Activated naive CD8-positive, alpha-beta T cell treated with anti-CD3 and anti-CD28 coated beads, Interleukin-2, amount 50 U/mL, for 24 hours (primary cell): ENCODE results near the gene CORO7.
A peak's percentile ranks its signal among the peaks of the same experiment; 100 is the strongest.
"Not testable (repeated sequence)": the region's sequence is repeated elsewhere in the genome, so short reads cannot be mapped to it uniquely, and the experiment has no call there.

Experiments used
- ATAC-seq: fragments of 150-1000 bp; cut with Tn5 transposase; one replicate; pipeline ENCODE4 v1.10.0; 2021
- DNase-seq: peaks from one replicate; pipeline ENCODE4 v3.0.0; 2021
- H3K27ac Mint-ChIP-seq: one replicate; pipeline ENCODE4 v1.8.0; 2021; ENCODE audit warnings: mild to moderate bottlenecking, mixed read lengths
- H3K27me3 Mint-ChIP-seq: one replicate; pipeline ENCODE4 v1.8.0; 2021; ENCODE audit warnings: mixed read lengths
- H3K36me3 Mint-ChIP-seq: one replicate; pipeline ENCODE4 v1.8.0; 2021; ENCODE audit warnings: low read depth, mixed read lengths
- H3K4me1 Mint-ChIP-seq: one replicate; pipeline ENCODE4 v1.8.0; 2021; ENCODE audit warnings: mixed read lengths
- H3K4me3 Mint-ChIP-seq: one replicate; pipeline ENCODE4 v1.8.0; 2021; ENCODE audit warnings: mild to moderate bottlenecking, moderate library complexity, mixed read lengths
- H3K9me3 Mint-ChIP-seq: one replicate; pipeline ENCODE4 v1.8.0; 2021; ENCODE audit warnings: mixed read lengths

Gene CORO7

DNA sequence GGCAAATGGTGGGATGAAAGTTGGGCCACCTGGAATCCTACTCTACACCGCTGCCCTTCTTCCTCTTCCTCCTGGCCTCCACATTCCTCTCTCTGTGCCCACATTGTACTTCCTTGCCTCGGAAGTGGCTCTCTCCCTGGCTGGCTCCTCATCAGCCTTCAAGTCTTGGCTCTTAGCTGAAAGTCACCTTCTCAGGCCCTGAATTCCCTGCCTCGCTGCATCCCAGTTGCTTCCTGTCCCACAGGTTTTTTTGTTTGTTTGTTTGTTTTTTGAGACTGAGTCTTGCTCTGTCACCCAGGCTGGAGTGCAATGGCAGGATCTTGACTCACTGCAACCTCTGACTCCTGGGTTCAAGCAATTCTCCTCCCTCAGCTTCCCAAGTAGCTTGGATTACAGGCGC is 62.7 kb downstream of the CORO7 start:
- DNase-seq: no peak
- no peaks in the 10 kb centered on the region for H3K9me3 Mint-ChIP-seq
- peak overlapping the region; percentile 29 for H3K27ac Mint-ChIP-seq
- peaks cover 17% of the 10 kb centered on the region for H3K4me1 Mint-ChIP-seq
- no peak for ATAC-seq
- H3K4me3 Mint-ChIP-seq: no peak overlapping the region
- H3K36me3 Mint-ChIP-seq: peaks cover 10% of the 10 kb centered on the region
- no peaks in the 10 kb centered on the region for H3K27me3 Mint-ChIP-seq

- ATAC-seq (no peak), DNase-seq (no peak)
- Mint-ChIP-seq H3K27ac (no peak overlapping the region), H3K4me3 (no peak overlapping the region), H3K4me1 (peaks cover 21% of the 10 kb centered on the region), H3K9me3 (no peaks in the 10 kb centered on the region), H3K27me3 (no peaks in the 10 kb centered on the region), H3K36me3 (peaks cover 14% of the 10 kb centered on the region)
Measured at GRCh38 chr16:4352843-4353242, 63.6 kb downstream of the CORO7 start.

GRCh38 chr16:4351880-4352279 is 64.5 kb downstream of the CORO7 start:
- Mint-ChIP-seq H3K9me3 (no peaks in the 10 kb centered on the region), H3K36me3 (peaks cover 15% of the 10 kb centered on the region), H3K27me3 (no peaks in the 10 kb centered on the region), H3K27ac (peak overlapping the region; percentile 95), H3K4me3 (peak overlapping the region; percentile 95), H3K4me1 (peaks cover 27% of the 10 kb centered on the region)
- ATAC-seq: no peak
- no peak for DNase-seq

DNA sequence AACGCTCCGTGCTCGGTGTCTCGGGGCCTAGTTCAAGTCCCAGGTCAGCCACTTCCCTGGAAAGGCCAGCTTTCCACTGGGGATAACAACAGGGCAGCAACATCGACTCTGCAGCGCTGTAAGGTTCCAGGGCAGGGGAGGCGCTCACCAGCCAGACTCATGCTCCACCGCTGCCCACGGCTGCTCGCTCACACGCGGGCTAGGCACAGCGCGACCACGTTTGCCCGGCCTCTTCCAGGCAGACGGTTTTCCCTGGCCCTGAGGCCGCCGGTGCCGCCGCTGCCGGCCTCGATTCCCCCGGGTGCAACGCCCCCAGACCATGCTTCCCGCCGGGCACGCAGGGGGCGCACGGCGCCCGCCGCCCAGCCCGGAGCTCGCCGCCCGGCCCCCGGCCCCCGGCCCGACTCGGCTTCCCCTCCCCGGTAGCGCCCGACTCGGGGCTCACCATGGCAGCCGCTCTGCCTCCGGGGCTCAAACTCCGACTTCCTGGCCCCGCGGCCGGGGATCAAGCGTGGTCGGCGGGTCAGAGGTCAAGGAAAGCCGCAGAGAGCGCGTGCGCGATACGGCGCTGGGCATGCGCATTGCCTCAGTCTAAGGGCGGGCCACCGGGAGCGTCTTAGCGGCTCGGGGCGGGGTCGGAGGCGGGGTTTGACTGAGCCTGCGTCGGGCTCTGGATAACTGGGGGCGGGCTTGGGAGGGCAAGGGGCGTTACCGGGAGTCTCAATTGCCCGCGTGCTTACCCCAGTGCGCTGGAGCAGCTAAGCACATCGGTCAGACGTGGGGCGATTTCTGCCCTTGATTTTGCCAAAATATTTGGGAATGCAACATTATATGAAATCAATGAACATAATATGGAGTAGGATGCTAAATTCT is 65.4 kb downstream of the CORO7 start, which contains the start of gene PAM16:
Gene PAM16, minus strand, starts transcription at position 535 of the 873 bp plus-strand sequence. Its CDS starts 87 bp downstream, at position 448.
- H3K36me3 Mint-ChIP-seq: peaks cover 15% of the 10 kb centered on the region
- no peaks in the 10 kb centered on the region for H3K9me3 Mint-ChIP-seq
- peak within 1 kb of the TSS; percentile 95 for H3K27ac Mint-ChIP-seq
- H3K27me3 Mint-ChIP-seq: no peaks in the 10 kb centered on the region
- H3K4me3 Mint-ChIP-seq: peak within 1 kb of the TSS; percentile 95
- DNase-seq (peak; percentile 100), ATAC-seq (peak; percentile 90)
- peaks cover 27% of the 10 kb centered on the region for H3K4me1 Mint-ChIP-seq

GRCh38 chr16:4350365-4350786 is 66.0 kb downstream of the CORO7 start:
- no peaks in the 10 kb centered on the region for H3K27me3 Mint-ChIP-seq
- H3K9me3 Mint-ChIP-seq: no peaks in the 10 kb centered on the region
- DNase-seq (no peak), ATAC-seq (peak; percentile 3)
- peaks cover 27% of the 10 kb centered on the region for H3K4me1 Mint-ChIP-seq
- peak overlapping the region; percentile 95 for H3K27ac Mint-ChIP-seq
- peak overlapping the region; percentile 95 for H3K4me3 Mint-ChIP-seq
- H3K36me3 Mint-ChIP-seq: peaks cover 15% of the 10 kb centered on the region

DNA sequence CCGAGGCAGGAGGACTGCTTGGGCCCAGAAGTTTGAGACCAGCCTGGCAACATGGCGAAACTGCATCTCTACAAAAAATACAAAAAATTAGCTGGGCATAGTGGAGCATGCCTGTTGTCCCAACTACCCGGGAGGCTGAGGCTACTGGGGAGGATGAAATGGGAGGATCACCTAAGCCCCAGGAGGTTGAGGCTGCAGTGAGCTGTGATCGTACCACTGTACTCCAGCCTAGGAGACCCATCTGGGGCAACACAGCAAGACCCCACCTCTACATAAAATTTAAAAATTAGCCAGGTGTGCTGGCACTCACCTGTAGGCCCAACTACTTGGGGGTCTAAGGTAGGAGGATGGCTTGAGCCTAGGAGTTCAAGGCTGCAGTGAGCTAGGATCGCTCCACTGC is 67.1 kb downstream of the CORO7 start:
- H3K36me3 Mint-ChIP-seq: peaks cover 12% of the 10 kb centered on the region
- H3K4me3 Mint-ChIP-seq: peak overlapping the region; percentile 54
- no peak overlapping the region for H3K27ac Mint-ChIP-seq
- ATAC-seq: no peak
- no peak for DNase-seq
- H3K4me1 Mint-ChIP-seq: peaks cover 27% of the 10 kb centered on the region
- no peaks in the 10 kb centered on the region for H3K27me3 Mint-ChIP-seq
- no peaks in the 10 kb centered on the region for H3K9me3 Mint-ChIP-seq

DNA sequence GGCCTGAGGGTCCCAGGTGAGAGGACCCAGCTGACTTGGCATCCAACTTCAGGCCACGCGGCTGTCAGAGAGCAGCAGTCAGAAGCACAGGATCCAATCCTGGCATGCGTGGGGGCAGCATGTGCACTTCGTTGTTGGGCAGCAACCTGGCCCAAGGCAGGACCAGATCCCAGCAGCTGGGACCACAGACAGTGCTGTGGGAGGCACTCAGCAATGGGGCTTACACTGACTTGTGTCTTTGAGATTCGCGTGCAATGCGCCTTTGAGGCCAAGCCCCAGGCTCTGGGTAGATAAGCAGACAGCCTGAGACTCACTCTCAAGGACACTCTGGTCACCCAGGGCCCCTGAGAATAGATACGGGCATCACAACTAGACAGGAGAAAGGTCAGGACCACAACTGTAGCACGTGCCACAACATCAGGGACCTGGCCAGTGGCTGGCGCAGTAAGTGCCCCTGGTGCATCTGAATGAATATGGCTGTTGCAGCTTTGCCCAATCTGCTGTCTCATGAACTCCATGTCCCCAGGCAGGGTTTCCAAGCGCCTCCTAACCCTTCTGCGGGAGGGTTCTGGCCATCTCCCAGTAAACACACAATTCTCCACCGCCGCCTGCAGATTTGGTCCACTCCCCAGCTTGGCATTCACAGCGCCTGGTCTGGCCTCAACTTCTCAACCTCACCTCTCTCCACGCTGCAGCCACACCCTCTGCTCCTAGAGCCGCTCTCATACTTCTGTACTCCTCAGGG is 68.5 kb downstream of the CORO7 start:
- no peak for DNase-seq
- no peak for ATAC-seq
- H3K27me3 Mint-ChIP-seq: no peaks in the 10 kb centered on the region
- peaks cover 27% of the 10 kb centered on the region for H3K4me1 Mint-ChIP-seq
- no peaks in the 10 kb centered on the region for H3K9me3 Mint-ChIP-seq
- H3K36me3 Mint-ChIP-seq: peaks cover 7% of the 10 kb centered on the region
- no peak overlapping the region for H3K27ac Mint-ChIP-seq
- H3K4me3 Mint-ChIP-seq: peak overlapping the region; percentile 7

DNA sequence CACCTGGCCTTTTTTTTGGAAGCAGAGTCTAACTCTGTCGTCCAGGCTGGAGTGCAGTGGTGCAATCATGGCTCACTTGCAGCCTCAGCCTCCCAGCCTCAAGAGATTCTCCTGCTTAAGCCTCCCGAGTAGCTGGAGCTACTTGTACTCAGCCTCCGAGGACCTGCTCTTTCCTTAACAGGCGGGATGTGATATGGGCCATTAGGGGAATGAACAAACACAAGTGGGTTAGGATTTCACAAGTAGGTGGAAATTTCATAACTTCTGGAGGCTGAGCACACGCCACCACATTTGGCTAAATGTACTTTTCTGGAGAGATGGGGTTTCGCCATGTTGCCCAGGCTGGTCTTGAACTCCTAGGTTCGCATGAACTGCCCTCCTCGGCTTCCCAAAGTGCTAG is 69.4 kb downstream of the CORO7 start:
- Mint-ChIP-seq H3K9me3 (no peaks in the 10 kb centered on the region), H3K4me3 (no peak overlapping the region), H3K4me1 (peaks cover 27% of the 10 kb centered on the region)

GRCh38 chr16:4345836-4346781 is 70.3 kb downstream of the CORO7 start:
- Mint-ChIP-seq H3K4me3 (no peak overlapping the region), H3K27me3 (no peaks in the 10 kb centered on the region), H3K9me3 (no peaks in the 10 kb centered on the region), H3K27ac (peak overlapping the region; percentile 22), H3K36me3 (peaks cover 6% of the 10 kb centered on the region), H3K4me1 (peaks cover 18% of the 10 kb centered on the region)
- DNase-seq: no peak
- no peak for ATAC-seq

More for the DNA sequence above, 69.4 kb downstream of the CORO7 start:
- DNase-seq (no peak), ATAC-seq (no peak)
- H3K36me3 Mint-ChIP-seq: peaks cover 7% of the 10 kb centered on the region
- H3K27ac Mint-ChIP-seq: no peak overlapping the region
- H3K27me3 Mint-ChIP-seq: no peaks in the 10 kb centered on the region

DNA sequence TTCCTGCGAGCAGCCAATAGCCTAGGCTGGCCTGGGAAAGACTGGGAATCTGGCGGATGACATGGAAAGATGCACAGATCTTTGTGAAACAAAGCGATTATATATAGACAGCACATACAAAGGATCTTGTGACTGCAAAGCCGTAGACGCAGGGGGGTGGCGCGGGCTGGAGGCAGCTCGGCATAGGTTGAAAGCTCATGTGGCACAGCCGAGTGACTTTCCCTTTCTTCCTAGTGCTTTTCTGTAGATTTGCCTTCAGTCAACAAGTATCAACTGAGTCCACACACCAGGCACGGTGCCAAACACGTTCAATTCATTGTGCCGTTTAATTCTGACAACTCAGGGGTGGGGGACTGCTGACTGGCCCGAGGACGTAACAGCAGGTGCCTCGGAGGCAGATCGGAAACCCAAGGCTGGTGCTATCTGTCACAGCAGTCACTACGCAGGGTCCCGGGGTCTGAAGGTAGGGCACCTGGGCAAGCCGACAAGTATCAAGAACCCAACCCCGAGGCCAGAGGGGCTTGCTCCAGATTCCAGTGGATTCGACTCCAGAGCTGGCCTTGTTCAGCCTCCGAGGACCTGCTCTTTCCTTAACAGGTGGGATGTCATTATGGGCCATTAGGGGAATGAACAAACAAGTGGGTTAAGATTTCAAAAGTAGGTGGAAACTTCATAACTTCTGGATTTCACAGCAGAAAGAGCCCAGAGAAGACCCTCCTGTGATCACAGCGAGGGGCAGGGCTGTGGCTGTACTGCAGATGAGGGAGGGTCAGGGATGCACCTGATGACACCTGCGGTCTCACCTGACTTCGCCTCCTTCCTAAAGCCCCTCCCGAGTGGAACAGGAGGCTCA is 71.2 kb downstream of the CORO7 start:
- Mint-ChIP-seq H3K27ac (no peak overlapping the region), H3K9me3 (no peaks in the 10 kb centered on the region), H3K4me3 (no peak overlapping the region), H3K4me1 (peaks cover 18% of the 10 kb centered on the region), H3K36me3 (peaks cover 5% of the 10 kb centered on the region), H3K27me3 (no peaks in the 10 kb centered on the region)
- ATAC-seq (no peak), DNase-seq (no peak)

GRCh38 chr16:4344300-4344982 is 72.0 kb downstream of the CORO7 start:
- H3K27me3 Mint-ChIP-seq, H3K27ac Mint-ChIP-seq, H3K36me3 Mint-ChIP-seq, H3K9me3 Mint-ChIP-seq, ATAC-seq, DNase-seq, H3K4me3 Mint-ChIP-seq: not testable (repeated sequence)
- H3K4me1 Mint-ChIP-seq: peaks cover 13% of the 10 kb centered on the region

GRCh38 chr16:4342866-4343744 is 73.3 kb downstream of the CORO7 start:
- no peak for ATAC-seq
- peaks cover 6% of the 10 kb centered on the region for H3K4me1 Mint-ChIP-seq
- DNase-seq: no peak
- H3K4me3 Mint-ChIP-seq: no peak overlapping the region
- H3K27me3 Mint-ChIP-seq: no peaks in the 10 kb centered on the region
- peaks cover 3% of the 10 kb centered on the region for H3K36me3 Mint-ChIP-seq
- no peaks in the 10 kb centered on the region for H3K9me3 Mint-ChIP-seq
- H3K27ac Mint-ChIP-seq: peak overlapping the region; percentile 67
